PC-3 (cell line): ENCODE results near the gene NLRP9.

ENCODE experiments used
- CTCF ChIP-seq: fragments of 300-600 bp; sonication (generic); conservative IDR thresholded peaks from 2 replicates; pipeline ENCODE4 v1.5.1; 2017; ENCODE audit warnings: antibody characterized with exemption, low read depth, mild to moderate bottlenecking, low read length
- EZH2 ChIP-seq: fragments of 300-600 bp; sonication (generic); IDR thresholded peaks from one replicate; pipeline ENCODE4 v1.6.1; 2017; ENCODE audit warnings: antibody characterized with exemption, mild to moderate bottlenecking, low read length; ENCODE audit not compliant: unreplicated experiment
- EZH2phosphoT487 ChIP-seq: fragments of 300-600 bp; sonication (generic); IDR thresholded peaks from 2 replicates; pipeline ENCODE4 v1.6.1; 2018; ENCODE audit warnings: mild to moderate bottlenecking, antibody characterized with exemption, low read length, borderline replicate concordance

GRCh38 chr19:55698256-55698655 is 39.9 kb downstream of the NLRP9 start:
- TF ChIP-seq CTCF (no peak), EZH2phosphoT487 (no peak), EZH2 (no peak)
